ENCODE data around the gene MIAT. TPM values are rescaled to one million over a fixed set of nuclear protein-coding genes. Genes with fewer than 3 reads are reported as not detected.

Gene MIAT
- total RNA-seq, 1 donor from 2014 or later: 1.1 TPM

Other genes starting within 250 kb of the MIAT start
- 2.1 TPM for gene ASPHD2, start 228.3 kb upstream of the MIAT start, total RNA-seq
- gene HPS4, start 173.8 kb upstream of the MIAT start, total RNA-seq: 26.2 TPM
- 21.0 TPM for gene SRRD, start 173.7 kb upstream of the MIAT start, total RNA-seq
- gene TFIP11, start 145.1 kb upstream of the MIAT start, total RNA-seq: 23.2 TPM
- gene TPST2, start 67.5 kb upstream of the MIAT start, total RNA-seq: 17.5 TPM
- gene CRYBB1, start 39.6 kb upstream of the MIAT start, total RNA-seq: not detected
- not detected for gene CRYBA4, start 35.6 kb upstream of the MIAT start, total RNA-seq